RPMI8226 (cell line): ENCODE measurements around the gene PMF1.

Source experiments
- DNase-seq: peaks from one replicate; pipeline ENCODE4 v3.0.0-alpha.2; 2015

The PMF1 gene

DNA sequence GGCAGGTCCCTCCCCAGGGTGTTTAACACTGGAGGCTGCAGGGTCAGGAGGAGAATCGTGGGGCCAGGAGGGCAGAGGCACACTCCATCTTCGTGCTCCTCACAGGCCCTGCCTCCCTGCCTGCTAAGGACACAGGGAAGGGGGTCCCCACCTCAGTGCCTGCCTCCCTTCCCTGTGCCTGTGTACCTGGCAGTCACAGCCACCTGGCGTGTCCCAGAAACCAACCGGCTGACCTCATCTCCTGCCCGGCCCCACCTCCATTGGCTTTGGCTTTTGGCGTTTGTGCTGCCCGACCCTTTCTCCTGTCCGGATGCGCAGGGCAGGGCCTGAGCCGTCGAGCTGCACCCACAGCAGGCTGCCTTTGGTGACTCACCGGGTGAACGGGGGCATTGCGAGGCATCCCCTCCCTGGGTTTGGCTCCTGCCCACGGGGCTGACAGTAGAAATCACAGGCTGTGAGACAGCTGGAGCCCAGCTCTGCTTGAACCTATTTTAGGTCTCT, 28.6 kb downstream of the PMF1 start:
- DNase-seq: no peak

- no peak for DNase-seq
Measured at GRCh38 chr1:156241926-156242325, 29.1 kb downstream of the PMF1 start, which contains the start of gene BGLAP. BGLAP (plus strand) TSS chr1:156242184; CDS start chr1:156242232, 48 bp downstream.

- no peak for DNase-seq
Measured at GRCh38 chr1:156242738-156243137, 29.9 kb downstream of the PMF1 start.

- no peak for DNase-seq
Measured at GRCh38 chr1:156244126-156244525, 31.3 kb downstream of the PMF1 start.

DNA sequence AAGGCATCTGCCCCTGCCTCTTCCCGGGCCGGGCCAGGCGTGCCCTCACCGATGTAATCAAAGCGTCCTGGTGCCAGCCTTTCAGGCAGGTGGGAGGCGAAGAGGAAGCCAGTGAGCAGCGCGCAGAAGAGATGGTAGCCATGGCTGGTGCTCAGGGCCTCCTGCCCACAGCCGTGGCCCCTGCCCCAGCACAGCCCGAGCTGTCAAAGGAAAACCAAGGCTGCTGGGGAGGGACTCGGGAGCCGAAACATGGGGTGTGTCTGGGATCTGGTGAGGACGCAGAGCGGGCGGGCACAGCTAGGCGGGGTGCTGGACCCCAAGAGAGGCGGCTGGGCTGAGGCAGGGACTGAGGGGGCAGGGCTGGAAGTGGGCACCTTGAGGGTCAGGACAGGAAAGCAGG, 31.9 kb downstream of the PMF1 start:
- no peak for DNase-seq

GRCh38 chr1:156245451-156246232, 32.8 kb downstream of the PMF1 start:
- DNase-seq: peak; percentile 66

DNA sequence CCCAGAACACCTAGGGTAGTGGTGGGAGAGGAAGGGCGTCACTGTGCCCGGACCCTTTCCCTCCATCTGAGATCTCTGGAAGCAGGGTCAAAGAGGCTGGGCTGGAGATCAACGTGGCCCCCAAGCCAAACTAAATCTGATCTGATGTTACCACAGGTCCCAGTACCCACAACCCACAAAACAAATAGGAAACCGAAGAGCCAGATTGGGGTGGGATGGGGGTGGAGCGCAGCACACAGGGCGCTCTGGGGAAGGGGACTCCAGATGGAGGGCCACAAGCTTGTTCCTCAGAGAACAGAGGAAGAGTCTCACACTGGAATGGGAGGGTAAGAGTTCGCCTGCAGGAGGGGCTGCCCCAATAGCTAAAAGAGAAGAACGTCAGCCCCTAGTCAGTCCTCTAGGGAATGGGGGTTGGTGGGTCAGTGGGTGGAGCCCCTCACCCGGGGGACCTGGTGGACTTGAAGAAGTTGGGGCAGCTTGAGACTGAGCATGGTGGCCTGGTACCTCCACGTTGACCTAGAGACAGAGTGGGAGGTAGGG, 33.5 kb downstream of the PMF1 start:
- no peak for DNase-seq

- peak; percentile 11 for DNase-seq
Measured at GRCh38 chr1:156246781-156247459, 34.1 kb downstream of the PMF1 start.

DNA sequence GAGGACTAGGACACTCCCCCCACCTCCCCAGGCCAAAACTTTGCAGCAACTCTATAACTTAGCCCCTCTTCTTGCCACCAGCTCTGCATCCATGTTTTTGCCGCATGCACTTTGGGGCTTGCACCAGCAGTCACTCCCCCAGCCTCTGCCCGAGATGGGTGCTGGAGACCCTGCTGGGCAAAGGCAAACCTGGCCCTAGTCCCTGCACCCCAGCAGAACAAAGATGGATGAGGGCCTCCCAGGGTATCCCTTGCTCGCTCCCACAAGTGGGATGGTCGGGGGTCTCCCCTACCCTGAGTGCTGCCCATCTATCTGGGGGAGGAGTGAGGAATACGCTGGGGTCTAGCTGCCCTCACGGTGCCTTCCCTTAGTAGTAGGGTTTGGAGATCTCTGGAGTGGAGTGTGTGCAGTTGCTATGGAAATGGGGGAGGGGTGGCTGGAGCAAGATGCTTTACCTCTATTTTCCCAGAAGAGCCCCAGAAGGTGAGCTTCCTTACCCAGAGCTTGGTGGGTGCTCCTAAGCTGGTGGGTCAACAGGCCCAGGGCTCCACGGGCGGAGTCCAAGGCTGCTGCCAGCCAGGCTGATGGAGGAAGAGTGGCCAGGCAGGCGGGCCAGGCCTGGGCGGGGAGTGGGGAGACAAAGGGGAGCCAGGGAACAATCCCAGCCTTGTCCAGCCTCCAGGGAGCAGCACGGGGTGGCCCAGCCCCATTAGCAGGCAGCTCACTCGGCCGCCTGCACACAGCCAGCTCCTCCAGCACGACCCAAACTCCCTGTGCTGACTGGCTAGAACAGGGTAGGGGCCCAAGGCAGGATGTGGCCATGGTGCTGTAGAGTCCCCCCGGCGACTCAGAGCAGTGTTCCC, 34.9 kb downstream of the PMF1 start, which contains the start of gene PAQR6:
TSS of gene PAQR6 (minus strand) at position 597 of the 863 bp plus-strand sequence. CDS start 1,325 bp downstream, outside the sequence.
- no peak for DNase-seq

GRCh38 chr1:156248323-156248683, 35.5 kb downstream of the PMF1 start:
- no peak for DNase-seq

- DNase-seq: no peak
Measured at GRCh38 chr1:156249593-156249992, 36.8 kb downstream of the PMF1 start.

GRCh38 chr1:156251527-156251926, 38.7 kb downstream of the PMF1 start:
- no peak for DNase-seq

- DNase-seq: no peak
Measured at GRCh38 chr1:156253634-156254033, 40.8 kb downstream of the PMF1 start.

GRCh38 chr1:156257711-156258110, 44.9 kb downstream of the PMF1 start:
- DNase-seq: no peak

DNA sequence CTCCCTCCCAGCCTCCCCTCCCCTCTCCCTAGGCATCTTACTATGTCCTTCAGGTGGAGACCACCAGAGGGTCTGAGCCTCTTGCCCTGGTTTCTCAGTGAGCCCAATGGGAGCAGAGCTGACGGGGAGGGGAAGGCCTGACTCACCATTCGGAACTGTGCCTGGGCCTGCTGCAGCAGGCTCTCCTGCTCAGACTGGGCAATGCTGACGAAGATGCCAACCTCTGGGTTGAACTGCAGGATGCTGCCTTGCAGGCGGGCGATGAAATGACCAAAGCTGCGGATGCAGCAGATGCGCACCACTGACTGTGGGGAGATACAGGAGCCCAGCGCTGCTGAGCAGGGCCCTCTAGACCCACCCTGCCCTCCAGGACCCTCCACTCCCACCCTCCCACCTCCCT, 46.1 kb downstream of the PMF1 start:
- no peak for DNase-seq

- DNase-seq: no peak
Measured at GRCh38 chr1:156259805-156260204, 47.0 kb downstream of the PMF1 start.

- no peak for DNase-seq
Measured at GRCh38 chr1:156260896-156261295, 48.1 kb downstream of the PMF1 start.

- DNase-seq: no peak
Measured at GRCh38 chr1:156262461-156263287, 49.9 kb downstream of the PMF1 start.

GRCh38 chr1:156263288-156263655, 50.5 kb downstream of the PMF1 start:
- DNase-seq: no peak

GRCh38 chr1:156266051-156266450, 53.2 kb downstream of the PMF1 start:
- no peak for DNase-seq

- DNase-seq: no peak
Measured at GRCh38 chr1:156268336-156268735, 55.5 kb downstream of the PMF1 start.

DNA sequence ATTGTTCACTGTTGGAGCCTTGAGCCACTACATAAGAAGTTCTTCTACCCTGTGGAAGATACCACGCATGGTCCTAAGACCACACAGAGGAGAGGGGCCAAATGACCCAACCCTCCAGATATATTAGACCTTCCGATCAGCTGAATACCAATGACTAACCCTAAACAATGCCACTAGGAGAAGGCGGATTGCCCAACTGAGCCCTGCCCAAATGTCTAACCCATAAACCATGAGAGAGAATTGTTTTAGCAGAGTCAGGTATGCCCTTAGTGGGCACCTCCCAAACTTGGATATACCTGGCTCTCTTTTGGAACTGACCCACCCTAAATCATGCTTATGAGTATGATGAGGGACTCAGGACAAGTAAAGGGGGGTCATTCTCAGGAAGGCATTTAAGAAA, 57.5 kb downstream of the PMF1 start:
- DNase-seq: no peak
